IMR-90 (cell line): ENCODE data around the gene AUTS2. TPM values are rescaled to one million over a fixed set of nuclear protein-coding genes. Genes with fewer than 3 reads are reported as not detected.

Source experiments
- ATAC-seq: fragments of 200-7000 bp; cut with Tn5 transposase; 2 replicates; pipeline ENCODE4 v1.9.1; 2020; ENCODE audit warnings: low read depth, mild to moderate bottlenecking, moderate library complexity
- BruUV-seq: library from RNA; stranded (reverse); fragments of 400-500 nt; replicated peaks from 2 replicates; lab custom pipeline; 2021; lab: Mats Ljungman, UMichigan
- CTCF ChIA-PET: fragments of 300-600 bp; formaldehyde crosslinking; extraction: SDS; loops from one replicate; lab custom pipeline; 2021; ENCODE audit warnings: antibody characterized with exemption; lab: Yijun Ruan, JAX
- POLR2A ChIA-PET: fragments of 300-600 bp; sonication (Branson Sonifier 250); formaldehyde crosslinking; loops from one replicate; lab custom pipeline; 2022; ENCODE audit warnings: antibody characterized with exemption; ENCODE audit not compliant: unreplicated experiment; lab: Charles Lee
- DNase-seq: peaks from one replicate; pipeline ENCODE4 v3.0.0; 2013
- H2AFZ ChIP-seq: replicated peaks from 2 replicates; pipeline ENCODE3; 2013; ENCODE audit warnings: low read length, mild to moderate bottlenecking; ENCODE audit not compliant: poor library complexity
- H2AK5ac ChIP-seq: 2 replicates; pipeline ENCODE4 v1.6.1; 2013; ENCODE audit warnings: low read depth, low read length, inconsistent platforms
- H2AK9ac ChIP-seq: replicated peaks from 2 replicates; pipeline ENCODE3; 2013; ENCODE audit warnings: mild to moderate bottlenecking, low read depth, low read length, moderate library complexity; ENCODE audit not compliant: poor library complexity
- H2BK120ac ChIP-seq: 2 replicates; pipeline ENCODE4 v1.6.1; 2013; ENCODE audit warnings: low read depth, low read length, inconsistent platforms
- H2BK15ac ChIP-seq: 3 replicates; pipeline ENCODE4 v1.6.1; 2013; ENCODE audit warnings: low read depth, low read length, inconsistent platforms
- H2BK20ac ChIP-seq: 2 replicates; pipeline ENCODE4 v1.6.1; 2013; ENCODE audit warnings: low read depth, mild to moderate bottlenecking, inconsistent platforms, low read length, moderate library complexity
- H2BK5ac ChIP-seq: 2 replicates; pipeline ENCODE4 v1.6.1; 2013; ENCODE audit warnings: mild to moderate bottlenecking, low read depth, low read length, inconsistent platforms; ENCODE audit not compliant: poor library complexity, severe bottlenecking
- H3K14ac ChIP-seq: replicated peaks from 2 replicates; pipeline ENCODE4 v1.6.1; 2013; ENCODE audit warnings: low read depth, low read length, inconsistent platforms
- H3K18ac ChIP-seq: 2 replicates; pipeline ENCODE4 v1.6.1; 2013; ENCODE audit warnings: low read depth, low read length, control low read depth
- H3K23ac ChIP-seq: 2 replicates; pipeline ENCODE4 v1.6.1; 2013; ENCODE audit warnings: low read depth, low read length, inconsistent platforms
- H3K27ac ChIP-seq: 2 replicates; pipeline ENCODE4 v1.5.1; 2013; ENCODE audit warnings: mild to moderate bottlenecking, control low read depth, low read length; ENCODE audit not compliant: insufficient read depth
- H3K27me3 ChIP-seq: 2 replicates; pipeline ENCODE4 v1.6.1; 2013; ENCODE audit warnings: low read length; ENCODE audit not compliant: control insufficient read depth, insufficient read depth
- H3K36me3 ChIP-seq: 2 replicates; pipeline ENCODE4 v1.6.1; 2013; ENCODE audit warnings: low read length, mixed read lengths; ENCODE audit not compliant: control insufficient read depth, insufficient read depth
- H3K4ac ChIP-seq: 2 replicates; pipeline ENCODE4 v1.6.1; 2013; ENCODE audit warnings: low read depth, low read length, inconsistent platforms
- H3K4me1 ChIP-seq: 2 replicates; pipeline ENCODE4 v1.6.1; 2013; ENCODE audit warnings: low read length, mixed read lengths; ENCODE audit not compliant: control insufficient read depth, insufficient read depth
- H3K4me2 ChIP-seq: 2 replicates; pipeline ENCODE4 v1.6.1; 2013; ENCODE audit warnings: low read depth, mild to moderate bottlenecking, control low read depth, low read length, moderate library complexity
- H3K4me3 ChIP-seq: 2 replicates; pipeline ENCODE4 v1.5.1; 2013; ENCODE audit warnings: low read depth, mild to moderate bottlenecking, control low read depth, low read length, moderate library complexity; ENCODE audit not compliant: insufficient read depth
- H3K56ac ChIP-seq: 2 replicates; pipeline ENCODE4 v1.6.1; 2013; ENCODE audit warnings: low read length, inconsistent platforms; ENCODE audit not compliant: insufficient read depth; ENCODE audit errors: extremely low read depth
- H3K79me1 ChIP-seq, 2 experiments: 2 replicates each; pipeline ENCODE4 v1.6.1; 2013; ENCODE audit warnings: low read length in 2 of 2, inconsistent platforms in 1 of 2, low read depth in 1 of 2
- H3K9ac ChIP-seq: 2 replicates; pipeline ENCODE4 v1.6.1; 2013; ENCODE audit warnings: low read depth, low read length, control low read depth
- H3K9me1 ChIP-seq: 2 replicates; pipeline ENCODE4 v1.6.1; 2013; ENCODE audit warnings: low read length, inconsistent platforms; ENCODE audit not compliant: insufficient read depth
- H3K9me3 ChIP-seq: 2 replicates; pipeline ENCODE4 v1.6.1; 2013; ENCODE audit warnings: low read length; ENCODE audit not compliant: control insufficient read depth, insufficient read depth
- H4K20me1 ChIP-seq: 2 replicates; pipeline ENCODE4 v1.6.1; 2013; ENCODE audit warnings: low read length, inconsistent platforms; ENCODE audit not compliant: insufficient read depth
- H4K5ac ChIP-seq: 2 replicates; pipeline ENCODE4 v1.6.1; 2013; ENCODE audit warnings: mild to moderate bottlenecking, low read depth, low read length, control low read depth
- H4K8ac ChIP-seq, 2 experiments: 2 replicates each; pipeline ENCODE4 v1.6.1; 2013; ENCODE audit warnings: low read depth in 2 of 2, low read length in 2 of 2, control low read depth in 1 of 2, inconsistent platforms in 1 of 2
- H4K91ac ChIP-seq: 2 replicates; pipeline ENCODE4 v1.6.1; 2013; ENCODE audit warnings: low read depth, low read length, inconsistent platforms; ENCODE audit not compliant: insufficient read depth
- BHLHE40 ChIP-seq: fragments of 150-350 bp; IDR thresholded peaks from 2 replicates; pipeline ENCODE4 v1.6.1; 2016; ENCODE audit warnings: mild to moderate bottlenecking, low read depth, low read length
- CEBPB ChIP-seq: IDR thresholded peaks from 2 replicates; pipeline ENCODE4 v1.6.1; 2012; ENCODE audit warnings: low read depth, low read length, improper control_type of control experiment
- CHD1 ChIP-seq: IDR thresholded peaks from 2 replicates; pipeline ENCODE4 v1.6.1; 2012; ENCODE audit warnings: low read depth, low read length, improper control_type of control experiment
- CTCF ChIP-seq: conservative IDR thresholded peaks from 2 replicates; pipeline ENCODE4 v1.5.1; 2012; ENCODE audit warnings: mild to moderate bottlenecking, low read depth, low read length, improper control_type of control experiment
- ELK1 ChIP-seq: fragments of 150-350 bp; IDR thresholded peaks from 2 replicates; pipeline ENCODE4 v1.6.1; 2016; ENCODE audit warnings: low read depth, mild to moderate bottlenecking, low read length, moderate library complexity, borderline replicate concordance
- FOS ChIP-seq: fragments of 150-350 bp; IDR thresholded peaks from 2 replicates; pipeline ENCODE4 v1.6.1; 2016; ENCODE audit warnings: low read depth, low read length
- MAFK ChIP-seq: IDR thresholded peaks from 2 replicates; pipeline ENCODE4 v1.6.1; 2012; ENCODE audit warnings: low read depth, low read length, improper control_type of control experiment
- MAZ ChIP-seq: IDR thresholded peaks from 2 replicates; pipeline ENCODE4 v1.6.1; 2012; ENCODE audit warnings: low read depth, mild to moderate bottlenecking, low read length, improper control_type of control experiment, moderate library complexity, borderline replicate concordance
- MXI1 ChIP-seq: IDR thresholded peaks from 2 replicates; pipeline ENCODE4 v1.6.1; 2012; ENCODE audit warnings: low read depth, mild to moderate bottlenecking, low read length, moderate library complexity, borderline replicate concordance
- NFE2L2 ChIP-seq: fragments of 150-350 bp; IDR thresholded peaks from 2 replicates; pipeline ENCODE4 v1.6.1; 2016; ENCODE audit warnings: low read depth, mild to moderate bottlenecking, low read length
- POLR2A ChIP-seq: IDR thresholded peaks from 2 replicates; pipeline ENCODE4 v1.6.1; 2012; ENCODE audit warnings: mild to moderate bottlenecking, low read depth, low read length
- RAD21 ChIP-seq: IDR thresholded peaks from 2 replicates; pipeline ENCODE4 v1.6.1; 2012; ENCODE audit warnings: low read length, improper control_type of control experiment
- RCOR1 ChIP-seq: IDR thresholded peaks from 2 replicates; pipeline ENCODE4 v1.6.1; 2012; ENCODE audit warnings: mild to moderate bottlenecking, low read length, improper control_type of control experiment; ENCODE audit not compliant: insufficient replicate concordance
- RFX5 ChIP-seq: IDR thresholded peaks from 2 replicates; pipeline ENCODE4 v1.8.0; 2012; ENCODE audit warnings: low read depth, mild to moderate bottlenecking, low read length, moderate library complexity
- SMC3 ChIP-seq: fragments of 150-350 bp; IDR thresholded peaks from 2 replicates; pipeline ENCODE4 v1.6.1; 2016; ENCODE audit warnings: low read depth, mild to moderate bottlenecking, antibody characterized with exemption, low read length, moderate library complexity
- USF2 ChIP-seq: fragments of 150-350 bp; IDR thresholded peaks from 2 replicates; pipeline ENCODE4 v1.6.1; 2017; ENCODE audit warnings: mild to moderate bottlenecking, antibody characterized with exemption, low read length, low read depth
- WGBS, 2 experiments: methylation state at CpG; one replicate each; pipeline versions ENCODE4 v1.1.5 to v1.1.7; 2013; ENCODE audit warnings: missing lambda C conversion rate in 2 of 2; ENCODE audit not compliant: insufficient read length in 1 of 2; ENCODE audit errors: extremely low coverage in 2 of 2; 5-methylcytosine and 5-hydroxymethylcytosine counted together
- dilution Hi-C: fragments of 300-500 bp; cut with HindIII; formaldehyde crosslinking; loops from one replicate; pipeline ENCODE4 v1.14.3; 2018; ENCODE audit warnings: low sequenced_read_pairs; ENCODE audit not compliant: unreplicated experiment
- in situ Hi-C: fragments of 300-500 bp; cut with MboI; formaldehyde crosslinking; loops from 3 replicates; pipeline ENCODE4 v1.14.3; 2019; ENCODE audit warnings: low sequenced_read_pairs, inconsistent platforms, mixed read lengths
- intact Hi-C: fragments of 100-400 bp; cut with micrococcal nuclease; formaldehyde crosslinking; loops from 2 replicates; pipeline ENCODE4 v1.10.0; 2022
- polyA plus RNA-seq, 3 experiments: library from polyadenylated mRNA; depleted of rRNA; stranded (reverse); fragments of >200 nt; gene quantifications; 2 replicates each; pipeline ENCODE4 v1.2.3, GENCODE V29; 2012; ENCODE audit warnings: low replicate concordance in 1 of 3
- total RNA-seq: library from RNA; depleted of rRNA; stranded (reverse); fragments of >200 nt; gene quantifications from 2 replicates; pipeline ENCODE4 v1.2.3, GENCODE V29; 2012

Gene AUTS2
- total and polyA plus RNA-seq, 2 of the 4 experiments (the other 2 are of a cell fraction), result 0.90 to 3.0 TPM

- H3K9me1 ChIP-seq, result no peaks in the 10 kb centered on the region
- intact Hi-C loops (no loop called here), in situ Hi-C loops (no loop called here), dilution Hi-C loops (no loop called here)
- H4K8ac ChIP-seq, result no peak overlapping the region
- H2AK9ac ChIP-seq, result no peak overlapping the region
- no peak overlapping the region for H3K56ac ChIP-seq
- no peak overlapping the region for H3K14ac ChIP-seq
- H3K27ac ChIP-seq, result no peak overlapping the region
- no peak overlapping the region for H2BK15ac ChIP-seq
- CTCF ChIA-PET, result interaction anchor here (1.0 kb wide), 1 partner anchor 9 kb away, joined by 4 read pairs; no protein-coding TSS in a partner anchor
- H4K91ac ChIP-seq, result no peak overlapping the region
- H3K4me2 ChIP-seq, result no peak overlapping the region
- H3K23ac ChIP-seq, result no peak overlapping the region
- DNase-seq (no peak), ATAC-seq (no peak)
- H3K18ac ChIP-seq, result no peak overlapping the region
- no peak overlapping the region for H2BK20ac ChIP-seq
- H3K9ac ChIP-seq, result no peak overlapping the region
- H4K20me1 ChIP-seq, result no peaks in the 10 kb centered on the region
- H3K4me1 ChIP-seq, result no peaks in the 10 kb centered on the region
- no peak overlapping the region for H2AK5ac ChIP-seq
- no CpG with 5 or more reads among the region's 8 CpGs for WGBS, 2 experiments
- H3K36me3 ChIP-seq, result peaks cover 22% of the 10 kb centered on the region
- no peaks in the 10 kb centered on the region for H3K9me3 ChIP-seq
- no peak overlapping the region for H2BK120ac ChIP-seq
- H4K5ac ChIP-seq, result no peak overlapping the region
- no peaks in the 10 kb centered on the region for H3K27me3 ChIP-seq
- H3K4me3 ChIP-seq, result no peak overlapping the region
- H3K79me1 ChIP-seq, result no peaks in the 10 kb centered on the region
- BruUV-seq, result no TSS peak
- H2BK5ac ChIP-seq, result no peak overlapping the region
- H3K4ac ChIP-seq, result no peak overlapping the region
- H2AFZ ChIP-seq, result no peak overlapping the region
- no peak for TF ChIP-seq MXI1
- TF ChIP-seq POLR2A, result no peak
- no peak for TF ChIP-seq RAD21
- TF ChIP-seq CHD1, result no peak
- TF ChIP-seq ELK1, result no peak
- no peak for TF ChIP-seq SMC3
- no peak for TF ChIP-seq RCOR1
- no peak for TF ChIP-seq USF2
- no peak for TF ChIP-seq BHLHE40
- no peak for TF ChIP-seq MAFK
- no peak for TF ChIP-seq CTCF
- no peak for TF ChIP-seq RFX5
- no peak for TF ChIP-seq NFE2L2
- TF ChIP-seq FOS, result no peak
- TF ChIP-seq MAZ, result no peak
- TF ChIP-seq CEBPB, result no peak
- POLR2A ChIA-PET, result no interaction called here
Observed at GRCh38 chr7:70787771-70788170, 1189.5 kb downstream of the AUTS2 start.
